GM19438 (cell line): ENCODE data around the gene POLE.

ENCODE experiments used
- ATAC-seq: cut with Tn5 transposase; IDR thresholded peaks from one replicate; pipeline ENCODE4 v1.9.1; 2021; ENCODE audit warnings: low read depth; ENCODE audit not compliant: unreplicated experiment

Gene POLE

GRCh38 chr12:132634411-132634990 lies 52.6 kb downstream of the POLE start:
- no peak for ATAC-seq

- no peak for ATAC-seq
Observed at GRCh38 chr12:132633901-132634300, 53.2 kb downstream of the POLE start.

GRCh38 chr12:132633398-132633797 lies 53.7 kb downstream of the POLE start:
- no peak for ATAC-seq

GRCh38 chr12:132632521-132633228 lies 54.5 kb downstream of the POLE start:
- ATAC-seq: no peak

GRCh38 chr12:132631666-132632065 lies 55.5 kb downstream of the POLE start:
- ATAC-seq: no peak

GRCh38 chr12:132630672-132631071 lies 56.5 kb downstream of the POLE start:
- ATAC-seq: no peak

- ATAC-seq: no peak
Observed at GRCh38 chr12:132629330-132629729, 57.8 kb downstream of the POLE start.

GRCh38 chr12:132625731-132626430 lies 61.3 kb downstream of the POLE start:
- ATAC-seq: no peak

GRCh38 chr12:132624910-132625630 lies 62.1 kb downstream of the POLE start:
- ATAC-seq: no peak

GRCh38 chr12:132624186-132624855 lies 62.8 kb downstream of the POLE start:
- no peak for ATAC-seq

- no peak for ATAC-seq
Observed at GRCh38 chr12:132623072-132623869, 63.9 kb downstream of the POLE start.

GRCh38 chr12:132622437-132623071 lies 64.6 kb downstream of the POLE start:
- no peak for ATAC-seq

- no peak for ATAC-seq
Observed at GRCh38 chr12:132621657-132622435, 65.3 kb downstream of the POLE start.

- ATAC-seq: no peak
Observed at GRCh38 chr12:132620899-132621656, 66.1 kb downstream of the POLE start.

GRCh38 chr12:132620113-132620898 lies 66.8 kb downstream of the POLE start:
- ATAC-seq: no peak

- no peak for ATAC-seq
Observed at GRCh38 chr12:132619386-132620112, 67.6 kb downstream of the POLE start.

- ATAC-seq: no peak
Observed at GRCh38 chr12:132619071-132619385, 68.1 kb downstream of the POLE start.
